CD4-positive, alpha-beta T cell treated with Interleukin-12 subunit alpha and Interleukin-12 subunit beta, for 1 hour (primary cell): Measurements from ENCODE around the gene CSRNP3.
"Not testable (repeated sequence)": the region's sequence is repeated elsewhere in the genome, so short reads cannot be mapped to it uniquely, and the experiment has no call there.

Source experiments
- DNase-seq: peaks from one replicate; pipeline ENCODE4 v3.0.0-alpha.2; 2020

The CSRNP3 gene

DNA sequence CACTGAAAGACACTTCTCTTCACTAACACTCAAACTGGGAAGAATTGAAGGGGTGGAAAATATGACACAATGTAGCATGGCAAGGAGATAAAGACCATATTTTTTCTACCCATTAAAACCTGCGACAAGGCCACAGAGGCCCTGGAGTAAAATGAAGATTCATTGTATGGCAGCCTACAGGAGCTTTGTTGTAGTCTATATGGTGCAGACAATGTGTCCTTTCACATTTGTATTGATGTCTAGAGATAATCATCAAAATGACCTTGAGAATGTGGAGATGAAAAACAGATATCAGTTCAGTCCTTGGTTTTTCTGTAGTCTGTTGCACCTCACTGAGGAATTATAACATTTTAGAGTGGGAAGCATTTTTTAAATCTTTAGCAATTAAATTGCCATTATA lies 80.1 kb downstream of the CSRNP3 start:
- no peak for DNase-seq

DNA sequence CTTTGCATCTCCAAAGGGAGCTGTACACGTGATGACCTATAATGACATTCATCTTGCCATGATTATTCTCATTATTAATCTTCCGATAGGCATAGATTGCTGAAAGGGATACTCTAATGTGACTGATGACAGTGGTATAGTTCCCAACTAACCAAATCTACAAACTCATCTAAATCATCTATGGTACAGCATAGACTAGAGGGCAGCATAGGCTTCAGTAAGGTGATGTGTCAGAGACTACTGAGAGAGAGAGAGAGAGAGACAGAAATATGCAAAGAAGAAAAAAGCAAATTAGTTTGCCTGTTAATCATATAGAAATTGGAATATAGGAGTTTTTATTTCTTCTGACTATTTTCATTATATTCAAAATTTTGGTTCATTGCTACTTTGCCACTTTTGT lies 89.3 kb downstream of the CSRNP3 start:
- DNase-seq, result no peak

DNA sequence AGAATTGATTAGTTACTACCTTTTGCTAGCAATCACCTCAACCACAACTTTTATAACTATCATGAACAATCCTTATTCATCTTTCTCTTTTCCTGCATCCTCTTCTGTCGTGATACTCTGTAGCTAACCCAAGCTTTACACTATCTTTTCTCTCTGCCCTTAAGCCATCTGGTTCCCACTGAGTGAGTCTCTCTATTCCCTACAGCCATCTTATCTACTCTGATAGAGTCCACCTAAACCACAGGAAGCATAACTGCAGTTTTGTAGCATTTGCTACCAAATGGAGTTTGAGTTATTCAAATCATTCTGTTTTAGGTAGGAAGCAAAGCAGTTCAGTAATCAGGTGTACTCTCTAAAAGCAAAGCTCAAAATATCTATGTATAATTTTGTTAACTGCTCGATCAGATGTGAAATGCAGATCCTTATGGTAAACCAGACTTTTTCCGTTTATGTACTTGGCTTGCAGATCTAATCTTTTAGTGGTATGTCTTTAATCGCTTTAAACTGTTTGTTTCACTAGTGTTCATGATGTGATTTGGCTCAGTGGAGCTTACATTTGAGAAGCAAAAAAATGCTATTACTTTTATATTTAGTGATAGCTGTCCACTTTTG lies 91.0 kb downstream of the CSRNP3 start:
- no peak for DNase-seq

DNA sequence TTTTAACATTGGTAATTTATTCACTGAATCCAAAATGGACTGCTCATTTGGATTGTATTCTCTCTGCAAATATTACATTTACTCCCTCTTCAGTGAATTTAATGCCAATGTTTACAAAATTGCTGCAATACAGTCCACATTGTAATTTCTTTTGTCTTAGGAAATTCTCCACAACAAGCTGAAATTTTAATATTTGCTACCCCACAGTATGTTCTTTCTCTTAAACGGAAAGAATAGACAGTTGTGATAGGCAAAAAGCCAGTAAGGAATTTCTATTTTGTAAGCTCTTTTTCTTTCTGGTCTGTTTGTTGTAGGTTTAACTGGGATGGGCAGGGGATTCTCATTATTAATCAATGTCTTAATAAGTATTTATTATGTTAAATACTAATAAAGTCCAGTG lies 92.0 kb downstream of the CSRNP3 start:
- no peak for DNase-seq

DNA sequence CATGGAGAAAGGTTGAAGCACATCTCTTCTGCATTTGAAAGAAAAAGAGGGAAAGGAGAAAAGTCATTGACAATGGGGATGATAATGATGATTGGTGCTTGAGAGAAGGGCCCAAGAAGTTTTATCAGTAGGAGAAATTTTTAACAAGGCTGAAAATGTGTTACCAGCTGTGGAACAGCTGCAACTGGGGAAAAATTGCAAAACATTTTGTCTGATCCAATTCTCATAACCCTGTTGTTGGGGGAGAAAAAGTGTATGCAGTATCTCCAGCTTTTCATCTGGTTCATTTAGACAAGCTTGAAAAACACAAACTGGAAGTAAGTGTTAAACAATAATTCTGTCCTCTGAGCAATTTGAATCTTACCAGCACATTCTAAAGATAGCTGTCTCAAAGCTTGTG lies 92.7 kb downstream of the CSRNP3 start:
- no peak for DNase-seq

DNA sequence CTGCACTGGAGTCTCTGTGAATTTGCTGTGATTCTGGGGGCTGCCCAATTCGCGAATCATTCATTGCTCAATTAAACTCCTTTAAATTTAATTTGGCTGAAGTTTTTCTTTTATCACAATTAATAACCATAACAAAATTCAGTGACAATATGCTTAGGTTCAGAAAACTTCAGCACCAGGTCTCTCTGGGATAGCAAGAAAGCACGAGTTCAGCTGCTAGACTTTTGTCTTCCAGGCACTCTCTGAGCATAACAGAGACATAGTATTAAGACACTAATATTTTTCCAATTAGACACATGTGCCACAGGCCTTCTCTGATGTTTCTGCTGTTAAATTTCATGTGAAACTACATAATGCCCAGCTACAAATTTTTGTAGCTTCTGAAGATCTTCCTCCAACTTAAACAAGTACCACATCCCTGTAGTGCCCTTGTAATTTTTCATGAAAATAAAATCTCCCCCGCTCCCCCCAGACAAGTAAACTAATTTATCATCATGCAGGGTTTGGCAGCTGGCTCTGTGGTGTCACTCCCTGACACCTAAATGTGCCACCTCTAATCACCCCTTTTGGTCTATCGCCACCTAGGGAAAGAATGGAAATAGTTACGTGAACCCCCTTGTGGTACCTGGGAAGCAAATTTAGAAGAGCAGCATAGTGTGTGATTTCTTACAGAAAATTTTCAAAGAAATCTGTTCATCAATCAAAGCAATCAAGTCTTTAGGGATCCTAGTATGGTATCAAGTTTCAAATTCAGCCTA lies 94.1 kb downstream of the CSRNP3 start:
- DNase-seq, result no peak

DNA sequence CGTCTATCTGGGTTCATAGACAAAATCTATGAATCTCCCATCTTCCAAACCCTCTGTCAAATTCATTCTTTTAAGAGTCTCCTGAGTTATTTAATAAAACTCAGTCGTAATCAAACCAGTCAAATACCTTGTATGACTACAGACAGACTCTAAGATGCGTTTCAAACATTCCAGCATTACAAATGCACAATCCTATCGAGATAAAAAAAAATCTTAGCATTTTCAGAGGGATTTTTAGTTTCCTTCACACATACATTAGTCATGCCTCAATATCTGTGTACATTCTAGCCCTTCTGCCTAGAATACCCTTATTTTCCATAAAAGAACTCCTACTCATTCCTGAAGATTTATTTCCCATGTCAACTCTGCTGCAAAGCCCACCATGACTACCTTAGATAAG lies 96.5 kb downstream of the CSRNP3 start:
- DNase-seq, result no peak

DNA sequence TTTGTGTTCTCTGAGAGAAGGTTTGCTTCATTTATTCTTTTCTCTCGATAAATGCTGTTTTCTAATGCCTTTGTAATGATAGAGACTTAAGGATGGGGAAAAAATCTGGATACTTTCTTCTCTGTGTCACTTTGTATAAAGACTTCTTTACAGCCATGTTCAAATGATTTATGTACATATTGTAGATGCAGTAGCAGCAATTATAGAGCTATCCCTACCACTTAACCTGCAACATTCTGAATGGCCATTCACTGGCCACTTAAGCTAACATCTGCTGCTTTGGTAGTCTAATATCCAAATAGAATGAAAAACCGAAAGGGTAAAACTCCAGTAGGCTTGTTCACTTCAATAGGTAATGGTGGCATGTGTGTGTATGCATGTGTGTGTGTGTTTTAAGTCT lies 97.8 kb downstream of the CSRNP3 start:
- DNase-seq, result no peak

DNA sequence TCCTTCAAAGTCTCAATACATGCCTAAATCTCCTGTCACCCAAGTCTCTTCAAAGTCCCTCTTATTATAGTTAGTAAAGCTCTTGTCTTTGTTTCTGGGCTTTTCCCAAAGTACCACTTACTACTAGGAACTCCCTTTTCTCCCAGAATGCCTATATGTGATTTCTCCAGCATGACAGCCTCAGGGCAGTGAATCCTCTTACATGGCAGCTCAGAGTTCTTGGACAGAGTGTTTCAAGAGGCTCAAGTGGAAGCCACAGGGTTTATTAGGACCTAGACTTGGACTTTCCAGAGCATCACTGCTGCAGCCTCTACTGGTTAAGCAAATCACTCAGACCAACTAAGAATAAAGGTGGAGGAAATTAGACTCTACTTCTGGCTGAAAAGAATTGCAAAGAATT lies 98.9 kb downstream of the CSRNP3 start:
- no peak for DNase-seq

DNA sequence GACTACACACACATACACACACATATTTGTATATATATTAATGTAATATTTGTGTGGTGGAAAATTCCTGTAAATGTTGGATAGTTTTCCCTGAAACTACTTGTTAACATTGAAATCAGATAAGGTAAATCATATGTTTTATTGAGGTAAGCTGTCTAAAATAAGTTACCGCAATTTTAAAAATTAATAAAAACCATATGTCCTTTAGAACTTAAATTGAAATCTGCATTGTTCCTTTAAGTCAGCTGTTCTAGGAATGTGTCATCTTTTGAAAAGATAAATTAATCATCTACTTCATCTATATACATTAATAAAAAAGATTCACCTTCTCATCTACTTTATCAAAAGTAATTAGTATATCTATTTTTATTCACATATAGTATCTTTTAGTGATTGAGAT lies 102.0 kb downstream of the CSRNP3 start:
- DNase-seq, result no peak

DNA sequence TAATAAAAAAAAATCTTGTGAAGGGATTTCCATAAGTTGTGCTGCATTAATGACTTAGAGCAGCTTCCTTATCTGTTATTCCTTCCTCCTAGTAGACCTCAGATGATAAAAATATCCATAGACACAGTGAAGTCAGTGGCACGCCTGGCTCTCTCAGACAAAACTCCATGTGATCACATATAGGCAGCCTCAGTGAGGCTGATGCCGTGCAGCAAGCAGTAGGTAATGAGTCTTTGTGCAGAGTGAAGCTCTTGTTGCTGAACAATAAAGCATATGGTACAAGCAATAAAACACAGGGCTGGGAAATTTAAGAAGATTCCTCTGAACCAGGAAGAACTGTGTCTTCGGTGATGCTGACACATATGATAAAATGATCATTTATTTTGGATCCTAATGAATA lies 102.7 kb downstream of the CSRNP3 start:
- DNase-seq, result no peak

DNA sequence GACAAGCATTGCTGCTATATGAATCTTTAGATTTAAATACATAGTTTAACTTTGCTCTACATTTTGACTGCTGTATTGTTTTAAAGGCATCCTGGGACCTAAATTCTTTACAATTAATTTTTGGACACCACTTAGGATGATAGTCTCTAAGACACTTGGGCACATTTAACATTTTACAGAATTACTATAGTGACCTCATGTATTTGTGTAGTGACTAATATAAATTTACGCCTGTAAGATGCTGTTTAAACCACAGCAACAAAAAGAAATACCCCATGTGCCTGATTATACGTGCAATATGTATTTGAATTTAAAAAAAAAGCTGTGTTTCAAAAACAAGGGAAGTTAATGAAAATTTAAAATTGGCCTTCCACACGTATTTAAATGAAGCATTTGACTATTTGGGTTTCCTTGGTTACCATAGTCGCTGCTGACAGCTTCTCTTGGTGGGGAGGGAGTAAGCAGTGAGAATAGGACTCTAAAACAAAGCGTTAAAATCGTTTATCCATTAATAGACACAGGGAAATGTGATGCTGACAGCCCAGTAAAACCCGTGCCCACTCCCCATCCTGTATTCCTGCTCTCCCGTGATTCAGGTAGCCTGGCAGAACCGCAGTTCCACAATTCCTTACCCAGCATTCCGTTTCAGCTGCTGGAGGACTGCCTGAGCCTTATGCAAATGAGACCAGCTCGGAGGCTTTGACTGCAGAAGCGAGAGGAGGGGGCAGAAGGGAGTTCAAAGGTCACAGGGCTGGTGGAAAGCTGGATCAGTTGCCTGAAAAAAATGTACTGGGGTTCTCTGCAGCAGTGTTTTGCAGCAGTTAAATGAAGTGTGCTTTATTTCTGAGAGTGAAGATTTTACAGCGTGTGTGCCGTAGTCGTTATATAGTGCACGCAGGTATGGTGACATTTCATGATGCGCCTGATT lies 104.3 kb downstream of the CSRNP3 start:
- DNase-seq, result no peak

DNA sequence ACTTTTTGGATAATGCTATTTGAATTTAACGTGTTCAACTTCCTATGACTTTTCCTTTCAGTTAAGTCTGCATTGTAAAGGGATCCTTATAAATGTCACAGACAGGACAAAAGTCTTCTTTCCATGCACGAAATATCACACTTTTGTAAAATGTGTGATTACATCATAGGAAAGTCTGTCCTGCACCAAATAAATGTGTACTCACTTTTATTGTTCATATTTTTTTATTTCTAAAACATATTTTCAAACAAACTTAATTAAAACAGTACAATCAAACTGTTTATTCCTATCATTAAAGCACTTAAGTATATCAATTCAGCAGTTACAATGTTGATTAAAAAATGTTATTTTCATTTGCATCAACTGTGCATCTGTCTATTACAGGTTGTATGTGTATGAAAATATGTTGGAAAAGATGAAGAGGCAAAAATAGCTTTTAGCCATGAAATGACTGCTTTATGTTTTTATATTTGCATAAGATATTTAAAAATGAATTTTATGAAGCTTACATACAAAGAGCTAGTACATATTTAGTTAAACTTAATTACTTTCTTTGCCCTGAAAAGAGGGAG lies 105.6 kb downstream of the CSRNP3 start:
- no peak for DNase-seq

DNA sequence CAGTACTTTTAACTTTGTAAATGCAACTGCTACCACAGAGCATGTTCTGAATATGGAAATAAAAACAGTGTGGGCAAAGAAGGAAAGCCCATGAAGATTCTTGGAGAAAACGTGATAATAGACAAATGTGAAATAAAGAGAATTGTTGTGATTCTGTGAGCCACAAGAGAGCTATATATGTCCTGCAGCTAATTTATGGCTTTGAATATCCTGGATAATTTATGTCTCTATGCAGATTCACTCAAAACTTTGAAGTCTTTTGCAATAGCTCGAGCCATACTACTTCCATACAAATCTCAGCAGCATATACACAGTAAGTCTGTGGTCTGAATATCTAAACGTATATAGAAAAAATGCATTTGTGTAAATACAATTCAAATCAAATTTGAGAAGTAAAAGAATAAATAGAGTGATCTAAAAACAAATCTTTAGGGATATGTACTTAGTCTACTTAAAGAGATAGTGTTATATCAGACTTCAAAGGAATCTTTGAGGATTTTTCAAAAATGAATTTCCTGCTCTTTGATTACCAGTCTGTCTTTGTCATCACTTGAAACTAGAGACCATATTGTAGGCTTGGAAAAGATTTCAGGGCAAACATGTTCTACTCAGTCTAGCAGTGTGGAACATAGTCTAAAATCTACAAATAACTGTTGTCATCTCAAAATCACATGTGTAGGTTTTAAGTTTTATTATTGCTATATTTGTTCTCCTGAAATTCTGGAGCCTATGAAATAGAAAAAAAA lies 107.1 kb downstream of the CSRNP3 start:
- DNase-seq, result no peak

DNA sequence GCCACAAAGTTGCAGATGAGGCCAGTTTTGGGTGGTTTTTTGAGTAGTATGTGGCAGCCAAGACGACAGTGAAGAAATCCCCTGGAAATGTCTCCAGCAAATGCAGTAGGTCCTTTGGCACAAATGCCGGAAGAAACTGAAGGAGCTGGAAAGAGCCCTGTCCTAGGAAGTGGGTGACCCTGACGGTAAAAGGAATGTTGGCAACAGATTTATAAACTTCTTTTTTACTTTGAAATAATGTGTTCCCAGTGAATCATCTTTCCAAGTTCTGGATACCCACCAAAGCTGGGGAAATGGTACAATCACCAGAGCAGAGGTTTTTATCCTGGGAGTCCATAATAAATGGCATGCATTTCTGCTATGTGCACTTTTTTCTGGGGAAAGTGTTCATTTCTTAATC lies 112.9 kb downstream of the CSRNP3 start:
- no peak for DNase-seq

DNA sequence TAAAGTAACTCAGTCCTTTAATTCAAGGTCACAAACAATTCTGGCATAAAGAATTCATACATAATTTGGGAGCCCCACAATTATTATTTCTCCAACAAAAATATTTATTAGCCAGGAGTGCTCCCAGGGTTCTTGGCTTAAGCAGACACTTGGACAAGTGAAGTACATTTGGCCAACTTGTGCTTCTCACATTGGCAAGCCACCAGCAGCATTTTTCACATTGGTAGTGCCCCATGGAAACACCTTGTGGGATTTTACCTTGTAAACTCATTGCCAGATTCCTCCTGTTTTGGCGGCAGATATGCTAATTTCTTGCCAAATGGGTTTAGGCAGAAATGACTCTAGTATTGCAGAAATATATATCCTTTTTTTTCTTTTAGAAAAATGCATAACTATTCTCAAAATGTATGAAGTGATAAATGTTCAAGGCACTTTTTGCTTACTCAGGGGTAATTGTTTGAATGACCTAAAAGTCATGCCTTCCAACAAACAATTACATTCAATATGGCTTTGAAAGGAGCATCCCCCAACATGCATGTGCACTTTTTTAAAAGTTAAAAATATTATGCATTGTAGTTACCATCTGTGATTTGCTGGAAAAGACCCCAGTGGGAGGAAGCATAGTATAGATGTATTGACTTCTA lies 113.5 kb downstream of the CSRNP3 start:
- DNase-seq, result no peak

DNA sequence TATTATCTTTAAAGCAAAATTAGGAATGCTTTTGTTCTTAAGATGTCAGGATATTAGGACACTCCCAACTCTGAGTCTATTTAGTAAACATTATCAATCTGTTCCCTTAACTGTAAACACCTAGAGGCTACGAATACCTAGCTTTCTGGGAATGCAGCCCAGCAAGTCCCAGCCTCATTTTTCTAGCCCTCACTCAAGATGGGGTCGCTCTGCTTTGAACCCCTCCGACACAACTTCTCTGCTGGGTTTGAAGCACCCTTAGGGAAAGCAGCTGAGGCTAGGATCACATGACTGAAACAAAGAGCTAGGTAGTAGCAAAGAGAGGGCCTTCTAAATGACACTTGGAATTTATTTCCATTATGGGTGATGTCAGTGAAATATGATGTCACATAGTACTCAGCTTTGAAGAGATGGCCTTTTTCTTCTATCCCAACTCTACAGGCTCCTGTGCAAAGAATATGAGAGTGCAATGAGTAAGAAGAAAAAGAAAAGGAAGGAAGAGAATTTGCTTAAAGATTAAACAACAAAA lies 114.7 kb downstream of the CSRNP3 start:
- no peak for DNase-seq

DNA sequence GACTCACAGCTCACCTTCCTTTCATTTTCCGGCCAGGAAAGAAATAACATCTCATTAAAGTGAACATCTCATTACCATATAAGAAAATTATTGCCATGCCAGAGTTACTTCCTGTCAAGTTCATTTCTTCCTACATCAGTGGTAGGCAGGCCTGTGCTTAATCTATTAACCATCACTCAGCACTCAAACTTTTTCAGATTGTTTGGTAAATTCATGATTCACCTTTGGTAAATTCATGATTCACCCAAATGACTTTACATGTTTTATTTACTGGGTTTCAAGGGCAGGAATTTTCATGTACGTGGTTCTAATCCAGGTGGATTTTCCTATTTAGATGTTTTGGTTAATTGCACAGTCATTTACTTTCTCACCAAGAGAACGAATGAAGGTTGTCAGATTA lies 116.5 kb downstream of the CSRNP3 start:
- DNase-seq, result no peak

DNA sequence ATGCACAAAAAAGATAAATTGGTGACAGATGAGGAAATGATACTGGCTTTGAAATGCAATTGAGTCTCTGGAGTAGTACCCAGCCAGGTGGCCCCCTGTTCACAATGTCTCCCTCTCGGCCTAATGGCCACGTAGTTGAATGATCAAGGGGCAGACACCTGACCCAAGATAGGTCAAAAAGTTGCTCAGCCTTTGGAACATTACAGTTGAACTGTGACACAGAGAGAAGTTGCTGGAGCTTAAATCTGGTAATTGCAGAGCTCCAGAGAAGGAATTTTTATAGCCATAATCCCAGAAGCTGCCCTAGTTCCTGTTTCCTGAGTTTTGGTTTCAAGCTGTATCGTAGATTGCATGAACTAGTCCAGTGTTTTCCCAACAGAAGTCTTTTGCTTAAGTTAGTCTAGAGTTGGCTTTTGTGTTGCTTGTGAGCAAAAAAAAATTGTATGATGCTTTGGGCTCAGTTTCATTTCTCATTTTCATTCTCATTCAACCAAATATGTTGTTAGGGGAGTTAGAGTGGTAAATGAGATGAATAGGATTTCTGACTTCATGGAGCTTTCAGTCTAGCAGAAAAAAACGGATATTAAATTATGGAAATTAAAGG lies 117.9 kb downstream of the CSRNP3 start:
- no peak for DNase-seq

DNA sequence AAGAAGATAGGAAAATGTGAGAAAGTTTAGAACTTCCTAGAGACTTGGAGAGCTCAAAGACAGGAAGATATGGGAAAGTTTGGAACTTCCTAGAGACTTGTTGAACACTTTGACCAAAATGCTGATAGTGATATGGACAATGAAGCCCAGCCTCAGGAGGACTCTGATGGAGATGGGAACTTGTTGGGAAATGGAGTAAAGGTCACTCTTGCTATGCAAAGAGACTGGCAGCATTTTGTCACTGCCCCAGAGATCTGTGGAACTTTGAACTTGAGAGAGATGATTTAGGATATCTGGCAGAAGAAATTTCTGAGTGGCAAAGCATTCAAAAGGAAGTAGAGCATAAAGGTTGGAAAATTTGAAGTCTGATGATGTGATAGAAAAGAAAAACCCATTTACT lies 121.5 kb downstream of the CSRNP3 start:
- not testable (repeated sequence) for DNase-seq

DNA sequence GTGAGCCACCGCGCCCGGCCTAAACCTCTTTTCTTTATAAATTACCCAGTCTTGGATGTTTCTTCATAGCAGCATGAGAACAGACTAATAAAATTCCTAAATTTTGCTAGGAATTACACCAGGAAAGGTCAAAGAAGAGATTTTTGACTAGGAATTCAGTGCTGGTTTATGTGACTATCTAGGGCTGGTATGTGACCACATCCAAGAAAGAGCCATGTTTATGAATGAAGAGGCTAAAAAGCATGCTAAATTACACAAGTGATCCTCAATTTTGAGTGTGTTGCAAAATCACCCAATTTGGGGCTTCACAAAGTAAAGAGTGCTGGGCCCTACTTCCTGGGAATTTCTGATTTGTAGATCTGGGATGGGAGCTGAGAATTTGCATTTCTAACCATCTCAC lies 123.6 kb downstream of the CSRNP3 start:
- no peak for DNase-seq
